CD4-positive, alpha-beta T cell treated with Interleukin-6 for 4 hours (primary cell): Measurements from ENCODE around the gene CHD6.

Experiments
- DNase-seq: peaks from one replicate; pipeline ENCODE4 v3.0.0-alpha.2; 2020; ENCODE audit warnings: mixed read lengths

CHD6 gene, protein sequence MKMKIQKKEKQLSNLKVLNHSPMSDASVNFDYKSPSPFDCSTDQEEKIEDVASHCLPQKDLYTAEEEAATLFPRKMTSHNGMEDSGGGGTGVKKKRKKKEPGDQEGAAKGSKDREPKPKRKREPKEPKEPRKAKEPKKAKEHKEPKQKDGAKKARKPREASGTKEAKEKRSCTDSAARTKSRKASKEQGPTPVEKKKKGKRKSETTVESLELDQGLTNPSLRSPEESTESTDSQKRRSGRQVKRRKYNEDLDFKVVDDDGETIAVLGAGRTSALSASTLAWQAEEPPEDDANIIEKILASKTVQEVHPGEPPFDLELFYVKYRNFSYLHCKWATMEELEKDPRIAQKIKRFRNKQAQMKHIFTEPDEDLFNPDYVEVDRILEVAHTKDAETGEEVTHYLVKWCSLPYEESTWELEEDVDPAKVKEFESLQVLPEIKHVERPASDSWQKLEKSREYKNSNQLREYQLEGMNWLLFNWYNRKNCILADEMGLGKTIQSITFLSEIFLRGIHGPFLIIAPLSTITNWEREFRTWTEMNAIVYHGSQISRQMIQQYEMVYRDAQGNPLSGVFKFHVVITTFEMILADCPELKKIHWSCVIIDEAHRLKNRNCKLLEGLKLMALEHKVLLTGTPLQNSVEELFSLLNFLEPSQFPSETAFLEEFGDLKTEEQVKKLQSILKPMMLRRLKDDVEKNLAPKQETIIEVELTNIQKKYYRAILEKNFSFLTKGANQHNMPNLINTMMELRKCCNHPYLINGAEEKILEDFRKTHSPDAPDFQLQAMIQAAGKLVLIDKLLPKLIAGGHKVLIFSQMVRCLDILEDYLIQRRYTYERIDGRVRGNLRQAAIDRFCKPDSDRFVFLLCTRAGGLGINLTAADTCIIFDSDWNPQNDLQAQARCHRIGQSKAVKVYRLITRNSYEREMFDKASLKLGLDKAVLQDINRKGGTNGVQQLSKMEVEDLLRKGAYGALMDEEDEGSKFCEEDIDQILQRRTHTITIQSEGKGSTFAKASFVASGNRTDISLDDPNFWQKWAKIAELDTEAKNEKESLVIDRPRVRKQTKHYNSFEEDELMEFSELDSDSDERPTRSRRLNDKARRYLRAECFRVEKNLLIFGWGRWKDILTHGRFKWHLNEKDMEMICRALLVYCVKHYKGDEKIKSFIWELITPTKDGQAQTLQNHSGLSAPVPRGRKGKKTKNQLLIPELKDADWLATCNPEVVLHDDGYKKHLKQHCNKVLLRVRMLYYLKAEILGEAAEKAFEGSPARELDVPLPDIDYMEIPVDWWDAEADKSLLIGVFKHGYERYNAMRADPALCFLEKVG (N-terminal part only)

DNA sequence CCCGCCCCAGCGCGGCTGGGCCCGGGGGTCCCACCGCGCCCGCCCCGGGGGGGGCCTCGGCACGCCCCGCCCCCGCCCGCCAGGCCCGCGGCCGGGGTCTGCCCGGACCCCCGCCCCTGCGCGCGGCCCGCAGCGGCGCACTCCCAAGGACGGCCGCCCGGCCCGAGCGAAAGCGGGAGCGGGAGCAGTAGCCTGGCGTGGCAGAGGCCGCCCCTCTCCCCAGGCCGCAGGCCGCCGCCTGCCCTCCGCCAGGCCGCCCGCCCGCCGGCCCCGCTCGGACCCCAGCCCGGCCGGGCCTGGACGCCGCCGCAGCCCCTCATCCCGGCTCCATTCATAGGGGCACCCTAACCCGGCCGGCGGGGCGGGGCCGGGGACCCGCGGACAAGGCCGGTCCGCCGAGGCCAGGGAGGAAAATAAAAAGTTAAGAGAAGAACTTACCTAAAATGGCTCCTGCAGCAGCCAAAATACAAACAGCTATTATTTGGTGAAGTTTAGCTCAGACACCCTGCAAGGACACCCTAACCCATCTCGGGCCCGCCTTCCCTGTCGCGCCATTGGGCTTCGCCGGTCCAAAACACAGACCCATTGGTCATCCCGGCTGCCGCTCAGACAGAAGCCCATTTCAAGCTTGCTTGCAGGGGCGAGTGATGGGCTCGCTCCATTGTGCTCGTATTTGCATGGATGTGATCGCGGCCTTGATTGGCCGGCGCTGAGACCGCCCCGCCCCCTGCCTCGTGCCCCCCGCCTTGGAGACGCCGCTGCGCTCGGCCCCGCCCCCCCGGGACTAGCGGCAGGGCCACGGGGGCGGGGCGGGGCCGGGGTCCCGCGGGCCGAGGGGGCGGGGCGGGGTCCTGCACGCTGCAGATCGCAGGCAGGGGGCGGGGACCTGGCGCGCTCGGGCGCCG is at the start of gene CHD6:
Gene CHD6, minus strand, starts transcription at position 476 of the 905 bp plus-strand sequence. CDS start 67,040 bp downstream, outside the sequence.
- peak; percentile 99 for DNase-seq

DNA sequence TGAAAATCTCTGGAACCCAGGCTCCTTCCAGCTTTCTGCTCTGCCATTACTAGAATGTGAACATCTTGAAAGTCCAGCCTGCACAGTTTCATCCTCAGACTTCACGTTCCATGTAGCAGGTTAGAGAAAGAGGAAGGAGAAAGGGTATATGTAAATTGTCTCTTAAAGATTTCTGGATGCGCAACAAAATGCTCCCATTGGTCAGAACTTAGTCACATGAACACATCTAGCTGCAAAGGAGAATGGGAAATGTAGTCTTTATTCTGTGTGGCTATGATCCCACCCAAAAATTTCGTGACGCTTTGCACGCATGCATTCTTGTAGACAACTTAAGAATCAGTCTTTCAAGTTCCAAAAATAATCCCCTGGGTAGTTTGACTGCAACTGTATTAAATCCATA is 46.4 kb upstream of the CHD6 start:
- no peak for DNase-seq

GRCh38 chr20:41657655-41658054 is 39.5 kb upstream of the CHD6 start:
- DNase-seq = no peak

DNA sequence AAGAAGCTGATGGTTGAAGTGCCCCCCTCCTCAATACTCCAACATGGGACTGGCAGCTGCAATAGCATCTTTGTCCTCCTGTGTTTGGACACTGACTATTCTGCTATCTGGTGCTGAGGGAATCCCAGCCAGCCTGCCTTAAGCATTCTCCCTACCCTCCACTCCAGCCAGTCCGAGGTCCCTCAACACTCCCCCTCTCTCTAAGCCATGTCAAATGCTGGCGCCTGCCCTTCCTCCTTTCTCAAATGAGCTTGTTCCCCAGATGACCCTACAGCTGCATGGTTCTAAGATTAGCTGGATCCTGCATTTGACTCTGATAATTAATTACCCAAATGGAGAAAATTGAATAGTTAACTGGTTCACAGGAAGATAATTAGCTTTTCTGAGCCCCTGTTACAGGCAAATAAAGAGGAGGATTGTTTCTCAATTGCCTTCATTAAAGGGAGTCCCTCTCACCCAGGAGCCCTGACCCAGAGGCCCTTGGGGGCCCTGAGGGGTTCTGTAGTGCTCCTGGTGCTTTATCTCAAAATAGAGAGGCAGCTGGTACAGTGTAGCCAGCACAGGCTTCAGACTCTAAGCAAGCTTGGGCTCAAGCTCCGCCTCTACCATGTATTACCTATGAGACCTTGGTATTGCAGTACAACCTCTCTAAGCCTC is 37.9 kb upstream of the CHD6 start:
- DNase-seq = no peak

DNA sequence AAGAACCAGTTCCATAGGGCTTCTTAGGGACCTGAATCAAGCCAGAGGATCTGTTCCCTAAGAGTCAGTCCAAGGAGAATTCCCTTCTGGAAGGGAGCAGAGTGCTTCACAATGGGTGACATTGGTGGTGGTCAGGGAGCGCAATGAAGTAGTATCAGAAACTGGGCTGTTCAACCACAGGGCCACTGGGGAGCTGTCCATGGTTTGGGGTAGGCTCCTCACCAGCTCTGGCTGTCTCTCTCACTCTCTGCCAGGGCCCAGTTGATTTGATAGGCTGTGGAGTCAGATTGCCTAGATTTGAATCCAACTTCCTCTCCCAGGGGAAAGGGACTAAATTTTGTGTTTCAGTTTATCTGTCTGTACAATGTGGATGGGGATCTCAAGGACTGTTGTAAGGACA is 36.7 kb upstream of the CHD6 start:
- no peak for DNase-seq

DNA sequence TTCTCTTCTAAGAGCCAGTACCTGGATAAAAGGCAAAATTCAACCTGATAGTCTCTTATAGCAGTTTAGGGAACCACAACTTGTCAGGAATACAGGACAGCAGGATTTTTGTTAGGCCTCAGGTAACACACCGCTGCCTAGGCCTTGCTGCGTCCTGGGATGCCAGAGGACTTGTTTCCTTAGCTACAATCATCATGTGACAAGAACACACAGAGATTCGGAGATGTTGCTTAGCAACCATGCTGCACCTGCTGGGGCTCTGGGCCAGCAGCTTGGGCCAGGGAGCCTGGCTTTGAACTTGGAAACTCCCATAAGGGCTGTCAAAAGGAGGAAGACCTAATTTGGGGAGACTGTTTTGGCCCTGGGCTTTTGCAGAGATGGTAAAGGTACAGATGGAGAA is 36.1 kb upstream of the CHD6 start:
- no peak for DNase-seq

DNA sequence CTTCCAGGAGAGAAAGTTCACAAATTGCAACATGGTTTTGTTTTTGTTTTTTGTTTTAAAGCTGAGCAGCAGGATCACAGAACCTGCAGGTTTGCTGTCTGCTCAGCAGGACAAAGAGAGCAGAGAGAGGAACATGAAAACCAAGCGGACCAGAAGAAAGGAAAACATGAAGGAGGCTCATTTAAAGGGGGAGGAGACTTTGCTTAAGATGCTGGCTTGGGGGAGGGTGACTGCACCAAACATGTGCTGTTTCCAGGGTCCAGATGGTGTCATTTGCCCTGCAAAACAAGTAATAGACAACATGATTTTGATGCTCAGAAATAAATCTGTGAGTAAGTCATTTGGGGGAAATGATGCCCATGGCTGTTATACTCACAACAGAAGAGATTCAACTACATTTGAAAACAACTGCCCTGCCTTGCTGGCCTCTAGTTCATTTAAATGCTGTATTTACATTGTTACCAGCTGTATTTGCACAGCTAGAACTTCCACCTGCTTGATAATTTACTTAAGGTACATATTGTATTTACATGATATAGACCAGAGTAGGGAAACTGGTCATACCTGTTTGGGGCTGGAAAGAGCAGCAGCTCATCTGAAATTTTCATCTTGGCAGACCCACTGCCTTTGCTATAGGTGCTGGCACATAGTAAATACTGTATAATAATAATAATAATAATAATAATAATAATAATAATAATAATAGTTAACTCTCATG is 32.2 kb upstream of the CHD6 start:
- no peak for DNase-seq

GRCh38 chr20:41649489-41649888 is 31.3 kb upstream of the CHD6 start:
- DNase-seq = no peak

DNA sequence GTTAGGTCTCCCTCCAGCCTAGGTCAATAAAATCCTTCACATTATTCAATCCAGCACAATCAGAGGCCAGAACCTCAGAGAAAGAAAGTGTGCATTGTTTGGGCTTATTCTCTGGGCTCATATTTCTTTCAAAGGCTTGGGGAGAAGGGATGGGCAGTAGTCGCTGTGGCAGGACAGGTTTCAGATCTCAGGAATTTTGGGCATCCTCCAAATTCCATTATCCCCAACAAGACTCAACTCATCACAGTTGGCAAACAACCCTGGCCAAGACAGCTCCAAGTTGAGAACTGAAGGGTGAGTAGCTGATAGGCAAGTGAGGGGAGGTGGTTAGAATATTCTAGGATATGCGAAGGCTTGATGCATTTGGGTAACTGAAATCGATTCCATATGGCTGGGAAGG is 27.2 kb upstream of the CHD6 start:
- DNase-seq = no peak

DNA sequence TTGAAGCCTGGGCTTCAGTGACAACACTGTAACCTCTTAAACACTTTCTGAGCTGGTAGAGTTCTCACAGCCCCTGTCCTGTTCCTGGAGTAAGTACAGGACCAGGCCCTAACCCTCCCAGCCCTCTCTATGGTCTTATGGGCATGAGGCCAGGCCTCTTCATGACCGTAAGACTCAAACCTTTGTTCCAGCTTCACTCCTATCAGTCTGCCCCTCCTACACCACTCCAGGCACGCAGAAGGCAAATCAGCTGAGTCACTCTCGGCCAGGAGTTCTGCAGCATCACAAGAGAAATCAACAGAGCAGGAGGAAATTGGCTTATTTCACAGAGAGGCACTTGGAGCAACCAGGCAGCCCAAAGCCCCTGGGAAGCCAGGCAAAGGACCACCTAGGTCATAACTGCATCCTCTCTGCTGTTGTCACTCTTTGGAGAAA is 25.3 kb upstream of the CHD6 start:
- no peak for DNase-seq

- no peak for DNase-seq
These were observed 21.5 kb upstream of the CHD6 start for GRCh38 chr20:41639630-41640029.

GRCh38 chr20:41638456-41638855 is 20.3 kb upstream of the CHD6 start:
- DNase-seq = no peak

GRCh38 chr20:41635158-41635557 is 17.0 kb upstream of the CHD6 start:
- no peak for DNase-seq

DNA sequence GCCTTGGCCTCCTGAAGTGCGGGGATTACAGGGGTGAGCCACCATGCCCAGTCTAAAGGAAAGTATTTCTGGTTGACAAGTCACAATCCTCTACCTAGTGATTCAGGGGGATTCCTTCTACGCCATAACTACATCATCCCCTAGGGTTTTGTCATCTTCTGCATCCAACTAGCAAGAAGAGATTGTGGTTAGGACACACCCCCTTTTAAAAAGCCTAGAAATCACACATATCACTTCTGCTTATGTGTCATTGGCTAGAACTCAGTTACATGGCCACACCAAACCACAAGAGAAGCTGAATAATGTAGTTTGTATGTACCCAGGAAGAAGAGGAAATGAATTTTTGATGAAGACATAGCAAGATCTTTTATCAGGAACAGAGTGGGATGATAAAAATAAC is 14.7 kb upstream of the CHD6 start:
- no peak for DNase-seq

- DNase-seq = no peak
These were observed 13.6 kb upstream of the CHD6 start for GRCh38 chr20:41631826-41632225.

DNA sequence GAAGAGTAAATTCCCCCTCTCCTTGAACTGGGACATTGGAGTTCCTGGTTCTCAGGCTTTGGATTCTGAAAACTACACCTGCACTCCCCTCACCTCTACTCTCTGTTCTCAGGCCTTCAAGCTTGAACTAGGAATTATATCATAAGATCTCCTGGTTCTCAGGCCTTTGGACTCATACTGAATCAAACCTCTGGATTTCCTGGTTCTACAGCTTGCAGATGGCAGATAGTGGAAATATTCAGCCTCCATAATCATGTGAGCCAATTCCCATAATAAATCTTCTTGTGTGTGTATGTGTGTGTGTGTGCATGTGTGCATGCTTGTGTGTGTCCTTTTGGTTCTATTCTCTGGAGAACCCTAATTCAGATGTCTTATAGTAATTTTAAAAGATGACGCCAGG is 12.7 kb upstream of the CHD6 start:
- DNase-seq = no peak

DNA sequence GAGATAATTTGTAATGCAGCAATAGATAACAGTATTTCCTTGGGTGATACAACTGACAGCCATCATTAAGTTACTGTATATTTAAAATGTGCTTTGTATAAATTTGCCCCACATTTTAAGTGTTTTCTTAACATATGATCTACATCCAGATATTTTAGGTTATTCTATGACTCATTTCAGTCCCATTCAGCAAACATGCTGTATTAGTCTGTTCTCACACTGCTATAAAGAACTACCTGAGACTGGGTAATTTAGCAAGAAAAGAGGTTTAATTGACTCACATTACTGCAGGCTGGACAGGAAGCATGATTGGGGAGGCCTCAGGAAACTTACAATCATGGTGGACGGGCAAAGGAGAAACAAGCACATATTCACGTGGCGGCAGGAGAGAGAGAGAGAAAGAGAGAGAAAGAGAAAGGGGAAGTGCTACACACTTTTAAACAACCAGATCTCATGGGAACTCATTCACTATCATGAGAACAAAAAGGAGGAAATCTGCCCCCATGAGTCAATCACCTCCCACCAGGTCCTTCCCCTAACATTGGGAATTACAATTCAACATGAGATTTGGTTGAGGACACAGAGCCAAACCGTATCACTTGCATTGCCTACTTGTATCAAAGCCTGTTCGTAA is 9.6 kb upstream of the CHD6 start:
- no peak for DNase-seq

- DNase-seq = no peak
These were observed 8.9 kb upstream of the CHD6 start for GRCh38 chr20:41627001-41627495.

DNA sequence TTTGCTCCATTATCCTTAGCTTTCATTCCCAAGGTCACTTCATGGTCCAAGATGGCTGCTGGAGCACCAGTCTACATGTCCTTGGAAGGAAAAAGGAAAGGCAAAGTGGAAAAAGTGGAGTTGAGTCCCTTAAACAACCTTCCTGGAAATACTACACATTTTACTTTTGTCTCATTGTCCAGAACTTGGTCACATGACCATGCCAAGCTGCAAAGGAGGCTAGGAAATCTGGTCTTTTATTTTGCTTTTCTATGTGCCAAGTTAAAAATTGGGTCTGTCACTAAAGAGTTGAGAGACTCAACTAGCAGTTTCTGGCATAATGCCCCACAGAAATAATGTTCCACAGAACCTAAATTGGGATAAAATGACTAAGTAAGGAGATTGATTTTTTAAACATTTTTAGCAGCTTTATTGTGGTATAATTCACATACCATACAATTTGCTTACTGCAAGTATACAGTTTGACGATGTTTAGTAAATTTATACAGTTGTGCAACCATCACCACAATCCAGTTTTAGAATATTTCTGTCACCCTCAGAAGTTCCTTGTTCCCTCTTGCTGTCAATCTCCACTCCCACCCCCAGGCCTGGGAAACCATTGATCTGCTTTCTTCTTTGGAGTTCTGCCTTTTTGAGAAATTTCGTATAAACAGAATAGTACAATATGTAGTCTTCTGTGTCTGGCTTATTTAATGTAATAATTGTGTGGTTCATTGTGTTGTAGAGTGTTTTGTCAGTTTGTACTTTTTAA is 5.6 kb upstream of the CHD6 start:
- DNase-seq = no peak
